SH-SY5Y (cell line): ENCODE results near the gene RIMKLA.

ENCODE experiments used
- GATA2 ChIP-seq: IDR thresholded peaks from 2 replicates; pipeline ENCODE4 v1.6.1; 2011; ENCODE audit warnings: mild to moderate bottlenecking, low read depth, low read length
- GATA3 ChIP-seq: IDR thresholded peaks from 2 replicates; pipeline ENCODE4 v1.6.1; 2011; ENCODE audit warnings: low read depth, mild to moderate bottlenecking, low read length, moderate library complexity

GRCh38 chr1:42420911-42421585 is 40.5 kb downstream of the RIMKLA start:
- TF ChIP-seq GATA3 = no peak
- peak; percentile 75 for TF ChIP-seq GATA2
